Mucosa of descending colon (tissue), 3 donors: ENCODE data around the gene CHST10. TPM values are rescaled to one million over a fixed set of nuclear protein-coding genes. Genes with fewer than 3 reads are reported as not detected.
"Not testable (repeated sequence)": the region's sequence is repeated elsewhere in the genome, so short reads cannot be mapped to it uniquely, and the experiment has no call there.

Experiments used
- ATAC-seq: fragments of 200-7000 bp; cut with Tn5 transposase; one replicate; pipeline ENCODE4 v1.9.1; 2020; ENCODE audit warnings: mild to moderate bottlenecking, moderate library complexity
- DNase-seq, 3 donors: peaks; one replicate each; pipeline ENCODE4 v3.0.0-alpha.2; 2020
- H3K36me3 ChIP-seq: fragments of 200-600 bp; one replicate; pipeline ENCODE4 v1.8.0; 2021; ENCODE audit warnings: low read depth, mild to moderate bottlenecking
- H3K4me1 ChIP-seq: fragments of 200-600 bp; one replicate; pipeline ENCODE4 v1.8.0; 2021; ENCODE audit warnings: low read depth, mild to moderate bottlenecking
- H3K4me3 ChIP-seq: fragments of 200-600 bp; one replicate; pipeline ENCODE4 v1.8.0; 2021; ENCODE audit warnings: mild to moderate bottlenecking
- H3K9me3 ChIP-seq: fragments of 200-600 bp; one replicate; pipeline ENCODE4 v1.8.0; 2021; ENCODE audit warnings: mild to moderate bottlenecking
- CTCF ChIP-seq: fragments of 200-600 bp; IDR thresholded peaks from one replicate; pipeline ENCODE4 v1.8.0; 2022; ENCODE audit warnings: antibody characterized with exemption, mild to moderate bottlenecking
- intact Hi-C, 2 donors: fragments of 100-400 bp; cut with DNase I in 1 of 2; cut with micrococcal nuclease in 1 of 2; formaldehyde crosslinking; loops; one replicate each; pipeline versions ENCODE4 v1.11.0 to v1.11.1; 2022; cut with DNase I, micrococcal nuclease
- long read RNA-seq, 2 donors: library from polyadenylated mRNA; unstranded; transcript quantifications; one replicate each; pipeline ENCODE4 v2.0.0, GENCODE V29; 2019 to 2021
- total RNA-seq, 3 donors: library from RNA; stranded (reverse); fragmentation: NEBNext Ultra II Directional in 2 of 3; extraction: Animal tissue kit (Norgen Biotek cat#: 25700) in 2 of 3; gene quantifications; one replicate each; pipeline versions ENCODE4 v1.2.1 to v1.2.4, GENCODE V29; 2021 to 2023
- donor health status: DM: no; HTN: no; CAD: no; lungs with moderate emphysema.
- donor health status: DM: no; HTN: no; CAD: no.
- donor health status: DM: no; HTN: yes; CAD: no.

The CHST10 gene
- total RNA-seq = 1 to 10 TPM in 1 of 3 donors, under 1 TPM in 2; 0.78 to 9.8 (median 0.87) TPM
- long read RNA-seq, donor 1, transcript CHST10-201 (7 exons, 2,842 nt) = major isoform, 7 of 15 reads
- long read RNA-seq, donor 1, partial matches to known transcripts = 4 of 15 reads
- long read RNA-seq, donor 1, other reads (novel, unspliced or antisense) = 4 of 15 reads
- long read RNA-seq, donor 2 = 0 reads

GRCh38 chr2:100416935-100417710 lies at the start of gene CHST10:
Gene CHST10, minus strand, starts transcription at chr2:100417668. Its CDS starts 10,993 bp downstream, at chr2:100406675.
- Histone ChIP-seq H3K36me3 (no peaks in the 10 kb centered on the region), H3K9me3 (no peaks in the 10 kb centered on the region), H3K4me1 (no peaks in the 10 kb centered on the region), H3K4me3 (peak within 1 kb of the TSS; percentile 21)
- TF ChIP-seq CTCF = no peak
- ATAC-seq = peak; percentile 83
- DNase-seq = peak in 2 of 3 donors; percentile 14 to 50
- intact Hi-C loops = no loop called here

- peak in 1 of 3 donors; percentile 49 for DNase-seq
- no peak overlapping the region for H3K4me3 ChIP-seq
Observed at GRCh38 chr2:100460904-100461530, 43.5 kb upstream of the CHST10 start.

GRCh38 chr2:100456357-100456756 lies 38.9 kb upstream of the CHST10 start:
- H3K4me1 ChIP-seq, ATAC-seq, H3K36me3 ChIP-seq, H3K4me3 ChIP-seq, DNase-seq, intact Hi-C loops: not testable (repeated sequence)
- H3K9me3 ChIP-seq = peaks cover 27% of the 10 kb centered on the region

More at GRCh38 chr2:100460904-100461530, 43.5 kb upstream of the CHST10 start:
- Histone ChIP-seq H3K4me1 (peaks cover 6% of the 10 kb centered on the region), H3K9me3 (peaks cover 22% of the 10 kb centered on the region), H3K36me3 (no peaks in the 10 kb centered on the region)
- peak; percentile 86 for ATAC-seq
- no peak for TF ChIP-seq CTCF
- intact Hi-C loops = no loop called here

- no peak for DNase-seq
- no peak for TF ChIP-seq CTCF
- Histone ChIP-seq H3K4me1 (no peaks in the 10 kb centered on the region), H3K4me3 (no peak overlapping the region), H3K36me3 (no peaks in the 10 kb centered on the region), H3K9me3 (peaks cover 27% of the 10 kb centered on the region)
- intact Hi-C loops = no loop called here
- ATAC-seq = no peak
Observed at GRCh38 chr2:100453853-100454252, 36.4 kb upstream of the CHST10 start.

- no peak for ATAC-seq
- no peak for TF ChIP-seq CTCF
- DNase-seq = no peak
- H3K4me1 ChIP-seq = no peaks in the 10 kb centered on the region
- intact Hi-C loops = no loop called here
- H3K4me3 ChIP-seq = no peak overlapping the region
- no peaks in the 10 kb centered on the region for H3K36me3 ChIP-seq
- peaks cover 12% of the 10 kb centered on the region for H3K9me3 ChIP-seq
Observed at GRCh38 chr2:100451734-100452133, 34.3 kb upstream of the CHST10 start.

GRCh38 chr2:100451092-100451491 lies 33.6 kb upstream of the CHST10 start:
- Histone ChIP-seq H3K36me3 (no peaks in the 10 kb centered on the region), H3K4me1 (no peaks in the 10 kb centered on the region), H3K9me3 (peaks cover 6% of the 10 kb centered on the region), H3K4me3 (no peak overlapping the region)
- DNase-seq = no peak
- no peak for ATAC-seq
- intact Hi-C loops = no loop called here
- no peak for TF ChIP-seq CTCF
